HPDE6-E6E7 (cell line): ENCODE results near the gene FGR.

ENCODE experiments used
- DNase-seq: peaks from one replicate; pipeline ENCODE4 v3.0.0; 2011; ENCODE audit warnings: missing footprints; ENCODE audit errors: extremely low spot score

Gene FGR

DNA sequence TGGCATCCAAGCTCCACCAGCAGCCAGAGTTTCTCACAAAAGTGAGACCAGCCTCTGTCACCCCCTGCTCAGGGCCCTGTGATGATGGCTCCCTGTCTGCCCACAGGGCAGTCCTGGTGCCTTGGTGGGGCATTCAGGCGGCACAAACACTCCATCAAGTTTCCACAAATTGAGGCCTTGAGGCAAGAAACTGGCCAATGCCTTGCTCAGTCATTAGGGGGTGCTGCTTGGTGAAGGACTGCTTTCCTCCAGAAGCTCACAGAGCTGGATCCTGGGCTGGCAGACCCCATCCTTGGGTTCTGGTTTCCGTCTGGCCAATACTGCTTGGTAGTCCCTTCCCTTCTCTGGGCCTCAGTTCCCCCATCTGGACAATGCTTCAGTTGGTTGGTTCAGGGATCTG is 18.5 kb downstream of the FGR start:
- no peak for DNase-seq

DNA sequence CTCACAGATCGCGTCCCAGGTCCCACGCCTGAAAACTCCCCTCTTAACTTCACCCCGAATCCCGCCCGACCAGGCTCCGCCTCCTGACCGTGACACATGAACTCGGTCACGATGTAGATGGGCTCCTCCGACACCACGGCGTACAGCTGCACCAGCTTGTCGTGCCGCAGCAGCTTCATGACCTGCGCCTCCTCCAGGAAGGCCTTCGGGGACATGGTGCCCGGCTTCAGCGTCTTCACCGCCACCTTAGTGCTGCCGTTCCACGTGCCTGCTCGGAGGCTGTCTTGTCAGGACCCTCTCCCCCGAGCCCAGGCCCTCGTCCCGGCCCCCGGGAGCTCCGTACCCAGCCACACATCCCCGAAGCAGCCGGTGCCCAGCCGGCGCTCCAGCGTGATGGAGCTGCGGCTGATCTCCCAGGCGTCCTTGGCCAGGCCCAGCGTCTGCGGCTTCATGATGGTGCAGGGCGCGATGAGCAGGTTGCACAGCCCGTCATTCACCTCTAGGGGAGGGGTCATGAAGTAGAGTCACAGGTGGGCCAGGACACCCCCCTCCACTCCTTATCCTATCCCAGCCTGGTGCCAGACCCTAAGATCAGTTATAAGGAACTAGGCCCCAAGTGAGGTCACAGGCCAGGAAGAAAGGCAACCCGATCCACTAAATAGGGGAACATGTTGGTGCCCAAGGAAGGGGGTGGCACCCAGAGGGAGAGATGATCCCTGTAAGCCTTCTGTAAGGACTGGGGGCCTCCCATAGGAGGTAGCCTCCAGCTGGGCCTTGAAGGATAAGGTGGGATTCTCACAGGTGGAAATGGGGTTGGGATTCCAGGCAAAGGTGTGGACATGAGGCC is 19.4 kb downstream of the FGR start:
- DNase-seq, result no peak

- no peak for DNase-seq
These were observed 20.2 kb downstream of the FGR start for GRCh38 chr1:27614625-27615344.

DNA sequence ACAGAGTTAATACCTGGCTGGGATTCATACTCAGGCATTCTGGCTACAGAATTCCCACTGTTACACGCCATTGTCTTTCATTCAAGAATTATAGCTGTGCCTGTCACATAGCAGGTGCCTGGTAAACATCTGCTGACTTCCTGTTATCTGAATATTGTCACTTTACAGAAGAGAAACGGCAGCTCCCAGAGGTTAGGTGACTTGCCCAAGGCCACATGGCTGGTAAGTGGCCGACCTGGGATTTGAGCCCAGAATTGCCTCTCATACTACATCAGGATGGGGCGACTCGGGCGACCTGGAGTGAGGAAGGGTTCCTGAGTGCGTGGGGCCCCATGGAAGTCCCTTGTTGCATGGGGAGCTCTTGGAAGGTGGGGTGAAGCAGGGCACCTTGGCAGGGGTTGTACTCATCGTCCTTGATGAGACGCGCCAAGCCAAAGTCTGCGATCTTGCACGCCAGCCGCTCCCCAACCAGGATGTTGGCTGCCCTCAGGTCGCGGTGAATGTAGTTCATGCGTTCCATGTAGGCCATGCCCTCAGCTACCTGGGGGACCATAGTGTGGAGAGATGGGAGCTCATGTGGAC is 20.9 kb downstream of the FGR start:
- no peak for DNase-seq

GRCh38 chr1:27612718-27613117 is 22.3 kb downstream of the FGR start:
- no peak for DNase-seq

GRCh38 chr1:27611450-27611849 is 23.5 kb downstream of the FGR start:
- DNase-seq, result no peak

GRCh38 chr1:27609618-27610240 is 25.3 kb downstream of the FGR start:
- DNase-seq, result no peak

- no peak for DNase-seq
These were observed 25.8 kb downstream of the FGR start for GRCh38 chr1:27609210-27609555.

GRCh38 chr1:27607239-27607804 is 27.7 kb downstream of the FGR start:
- DNase-seq, result no peak

DNA sequence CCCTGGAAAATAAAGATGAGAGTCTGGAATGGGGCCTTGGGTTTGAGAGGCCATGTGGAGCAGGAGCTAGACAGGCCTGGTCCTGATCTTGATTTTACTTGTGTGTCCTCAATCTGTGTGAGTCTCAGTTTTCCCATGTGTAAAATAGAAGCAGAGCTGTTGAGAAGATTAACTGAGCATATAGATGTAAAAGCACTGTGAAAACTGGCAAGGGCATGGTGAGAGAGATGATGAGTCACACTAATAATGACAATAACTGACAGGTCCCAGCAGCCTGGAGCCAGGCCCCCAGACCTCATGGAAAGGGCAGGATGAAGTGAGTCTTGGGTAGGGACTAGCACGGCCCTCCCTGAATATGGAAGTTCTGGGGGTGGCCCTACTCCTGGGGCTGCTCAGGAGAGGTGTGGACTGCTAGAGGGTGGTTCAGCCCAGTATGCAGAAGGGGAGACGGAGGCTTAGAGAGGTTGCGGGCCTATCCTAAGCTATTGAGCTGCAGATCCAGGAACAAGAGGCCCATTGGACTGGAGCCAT is 28.2 kb downstream of the FGR start:
- no peak for DNase-seq

DNA sequence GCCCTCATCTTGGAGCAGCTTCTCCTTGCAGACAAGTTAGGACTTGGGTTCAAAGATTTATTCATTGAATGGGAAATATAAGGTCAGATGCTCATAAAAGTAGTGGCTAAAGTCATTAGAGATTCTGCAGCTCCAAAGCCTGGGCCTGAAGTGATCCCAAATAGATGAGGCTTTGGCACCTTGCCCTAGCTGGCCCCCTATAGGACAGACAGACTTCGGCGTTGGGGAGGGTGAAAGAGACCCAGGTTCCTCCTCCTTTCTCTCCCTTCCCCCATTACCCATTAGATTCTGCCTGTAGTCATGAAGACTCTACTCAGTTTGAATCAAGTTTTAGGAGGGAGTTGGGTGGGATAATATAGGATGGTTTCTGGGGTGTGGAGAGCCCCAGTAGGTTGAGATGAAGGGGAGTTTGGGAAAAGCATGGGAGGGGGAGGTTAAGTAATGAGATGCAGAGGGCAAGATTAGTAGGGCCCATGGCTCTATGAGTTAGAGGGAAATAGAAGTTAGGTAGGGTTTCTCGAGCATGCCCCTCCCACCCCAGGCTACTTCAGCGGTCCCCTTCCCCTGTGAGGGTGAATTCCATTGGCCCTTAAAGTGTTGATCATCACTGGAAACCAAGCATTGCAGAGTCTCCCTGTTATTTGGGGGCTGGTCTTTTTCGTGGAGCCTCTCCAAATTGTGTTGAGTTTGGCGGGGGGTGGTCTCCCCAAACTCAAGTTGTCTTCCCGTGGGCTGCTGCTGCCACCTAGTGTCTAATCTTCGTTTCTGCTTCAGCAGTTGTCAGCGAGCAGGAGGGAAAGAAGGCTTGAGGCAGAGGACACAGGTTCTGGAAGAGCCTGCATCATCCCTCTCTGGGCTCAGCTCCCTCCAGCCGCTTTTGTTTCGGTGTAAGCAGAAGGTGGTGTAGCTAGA is 28.9 kb downstream of the FGR start:
- no peak for DNase-seq

- DNase-seq, result no peak
These were observed 29.7 kb downstream of the FGR start for GRCh38 chr1:27605300-27605766.

DNA sequence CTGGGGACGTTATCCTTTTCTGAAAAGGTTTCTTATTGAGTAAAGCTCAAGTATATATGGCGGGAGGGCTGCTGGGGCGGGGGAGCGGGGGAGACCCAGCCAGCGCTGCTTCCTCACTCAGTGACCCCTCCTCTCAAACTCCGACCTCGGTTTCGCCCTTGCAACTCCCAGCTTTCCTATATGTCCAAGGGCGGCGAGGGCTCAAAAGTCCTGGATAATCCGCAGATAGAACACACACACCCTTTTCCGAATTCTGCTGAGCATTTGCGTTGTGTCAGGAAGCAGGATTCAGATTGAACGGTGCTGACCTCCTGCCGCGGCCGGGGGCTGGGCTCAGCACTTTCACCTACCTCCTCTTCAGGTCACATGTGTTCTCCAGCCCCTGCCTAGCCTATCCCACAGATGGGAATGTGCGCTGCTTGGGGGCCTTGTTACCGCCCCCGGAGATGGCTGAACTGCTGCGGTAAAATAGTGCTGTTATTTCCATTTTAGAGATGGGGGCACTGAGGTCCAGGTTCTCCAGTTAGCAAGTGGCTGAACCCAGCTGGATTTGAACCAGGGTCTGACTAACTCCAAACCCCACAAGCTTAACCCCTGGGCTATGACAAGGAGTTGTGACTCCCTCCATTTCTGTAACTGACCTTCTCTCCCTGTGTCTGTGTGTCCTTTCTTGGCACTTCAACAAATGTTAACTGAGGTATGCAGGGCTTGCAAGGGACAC is 30.2 kb downstream of the FGR start:
- no peak for DNase-seq

- DNase-seq, result peak; percentile 79
These were observed 31.1 kb downstream of the FGR start, which contains the start of gene AHDC1 for GRCh38 chr1:27603681-27604578. Gene AHDC1, minus strand, starts transcription at chr1:27604144. Its CDS starts 52,029 bp downstream, at chr1:27552115.

DNA sequence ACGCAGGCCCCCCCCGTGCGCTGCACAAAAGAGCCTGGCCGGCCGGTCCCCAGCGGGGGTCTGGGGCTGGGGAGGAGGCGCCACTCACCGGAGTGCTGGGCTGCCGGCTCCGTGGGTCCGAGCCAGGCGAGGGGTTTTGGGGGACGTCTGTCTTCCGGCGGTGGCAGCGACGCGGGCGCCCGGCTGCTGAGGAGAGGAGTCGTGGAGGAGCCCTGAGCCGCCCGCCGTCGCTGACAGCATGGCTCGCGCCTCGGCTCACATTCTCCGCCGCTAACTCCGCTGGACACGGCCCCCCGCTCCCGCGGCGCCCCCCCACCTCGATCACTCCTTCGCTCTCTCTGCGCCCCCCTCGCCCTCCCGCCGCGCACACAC is 31.7 kb downstream of the FGR start:
- DNase-seq, result no peak

GRCh38 chr1:27602462-27603308 is 32.3 kb downstream of the FGR start:
- no peak for DNase-seq

GRCh38 chr1:27601771-27602461 is 33.1 kb downstream of the FGR start:
- DNase-seq, result no peak
